Measurements from ENCODE around the gene NTN1.

The NTN1 gene

GRCh38 chr17:9125722-9126121, 104.4 kb downstream of the NTN1 start:
- TF ChIP-seq GATA2 (IDR thresholded peaks at IDR 0.05; ENCODE audit: low read depth, low read length) (peak; percentile 71), GATA3 (IDR thresholded peaks at IDR 0.05; ENCODE audit: low read depth, low read length) (peak; percentile 68; the same call in 1 of the 2 replicates)

- TF ChIP-seq GATA3 (IDR thresholded peaks at IDR 0.05; ENCODE audit: low read depth, low read length) (no peak), GATA2 (IDR thresholded peaks at IDR 0.05; ENCODE audit: low read depth, low read length) (no peak)
Observed at GRCh38 chr17:9127340-9127739, 106.0 kb downstream of the NTN1 start.

- TF ChIP-seq GATA3 (IDR thresholded peaks at IDR 0.05; ENCODE audit: low read depth, low read length) (no peak), GATA2 (IDR thresholded peaks at IDR 0.05; ENCODE audit: low read depth, low read length) (no peak)
Observed at GRCh38 chr17:9131371-9131770, 110.1 kb downstream of the NTN1 start.

GRCh38 chr17:9132291-9132690, 111.0 kb downstream of the NTN1 start:
- TF ChIP-seq GATA2 (IDR thresholded peaks at IDR 0.05; ENCODE audit: low read depth, low read length) = no peak
- no peak for TF ChIP-seq GATA3 (IDR thresholded peaks at IDR 0.05; ENCODE audit: low read depth, low read length)

GRCh38 chr17:9132944-9133610, 111.8 kb downstream of the NTN1 start:
- TF ChIP-seq GATA2 (IDR thresholded peaks at IDR 0.05; ENCODE audit: low read depth, low read length) = no peak
- TF ChIP-seq GATA3 (IDR thresholded peaks at IDR 0.05; ENCODE audit: low read depth, low read length) = no peak

- no peak for TF ChIP-seq GATA2 (IDR thresholded peaks at IDR 0.05; ENCODE audit: low read depth, low read length)
- TF ChIP-seq GATA3 (IDR thresholded peaks at IDR 0.05; ENCODE audit: low read depth, low read length) = no peak
Observed at GRCh38 chr17:9138161-9138717, 116.9 kb downstream of the NTN1 start.

- TF ChIP-seq GATA3 (IDR thresholded peaks at IDR 0.05; ENCODE audit: low read depth, low read length) (no peak), GATA2 (IDR thresholded peaks at IDR 0.05; ENCODE audit: low read depth, low read length) (no peak)
Observed at GRCh38 chr17:9139695-9140094, 118.4 kb downstream of the NTN1 start.

GRCh38 chr17:9140550-9141424, 119.5 kb downstream of the NTN1 start:
- no peak for TF ChIP-seq GATA3 (IDR thresholded peaks at IDR 0.05; ENCODE audit: low read depth, low read length)
- TF ChIP-seq GATA2 (IDR thresholded peaks at IDR 0.05; ENCODE audit: low read depth, low read length) = no peak

GRCh38 chr17:9141425-9141753, 120.1 kb downstream of the NTN1 start:
- TF ChIP-seq GATA3 (IDR thresholded peaks at IDR 0.05; ENCODE audit: low read depth, low read length) (no peak), GATA2 (IDR thresholded peaks at IDR 0.05; ENCODE audit: low read depth, low read length) (no peak)

GRCh38 chr17:9142772-9143494, 121.6 kb downstream of the NTN1 start:
- no peak for TF ChIP-seq GATA2 (IDR thresholded peaks at IDR 0.05; ENCODE audit: low read depth, low read length)
- TF ChIP-seq GATA3 (IDR thresholded peaks at IDR 0.05; ENCODE audit: low read depth, low read length) = no peak

GRCh38 chr17:9144502-9145249, 123.4 kb downstream of the NTN1 start:
- TF ChIP-seq GATA3 (IDR thresholded peaks at IDR 0.05; ENCODE audit: low read depth, low read length) (no peak), GATA2 (IDR thresholded peaks at IDR 0.05; ENCODE audit: low read depth, low read length) (no peak)

- no peak for TF ChIP-seq GATA2 (IDR thresholded peaks at IDR 0.05; ENCODE audit: low read depth, low read length)
- TF ChIP-seq GATA3 (IDR thresholded peaks at IDR 0.05; ENCODE audit: low read depth, low read length) = no peak
Observed at GRCh38 chr17:9146064-9146463, 124.8 kb downstream of the NTN1 start.

GRCh38 chr17:9148905-9149525, 127.7 kb downstream of the NTN1 start:
- TF ChIP-seq GATA2 (IDR thresholded peaks at IDR 0.05; ENCODE audit: low read depth, low read length) = no peak
- TF ChIP-seq GATA3 (IDR thresholded peaks at IDR 0.05; ENCODE audit: low read depth, low read length) = no peak
